H1 (cell line): ENCODE data around the gene OR4K1. TPM values are rescaled to one million over a fixed set of nuclear protein-coding genes. Genes with fewer than 3 reads are reported as not detected.

Experiments used
- CHD7 ChIP-seq: fragments of 300-600 bp; sonication (generic); IDR thresholded peaks from 2 replicates; pipeline ENCODE4 v1.7.1; 2012; ENCODE audit warnings: low read length, moderate library complexity, mild to moderate bottlenecking, inconsistent platforms; ENCODE audit not compliant: insufficient replicate concordance
- polyA plus RNA-seq, 7 experiments: library from polyadenylated mRNA; depleted of rRNA in 3 of 7; stranded (reverse) in 5 of 7; unstranded in 2 of 7; fragments of >200 nt in 5 of 7; fragments of 200-250 nt in 2 of 7; gene quantifications; 1 replicate in 5 of 7; 2 replicates in 1 of 7; 4 replicates in 1 of 7; pipeline versions ENCODE4 v1.2.1 to v1.2.3, GENCODE V29; 2011 to 2013; ENCODE audit warnings: missing spikeins in 2 of 7, mixed read lengths in 2 of 7
- total RNA-seq: library from RNA; stranded (reverse); fragmentation: NEBNext Ultra II Directional; extraction: Animal tissue kit (Norgen Biotek cat#: 25700); gene quantifications from 2 replicates; pipeline ENCODE4 v1.2.1, GENCODE V29; 2021

Gene OR4K1
- total and polyA plus RNA-seq, 2 of the 8 experiments (the other 6 are each of a cell fraction or from before 2014, with no cell fraction given), result not detected

DNA sequence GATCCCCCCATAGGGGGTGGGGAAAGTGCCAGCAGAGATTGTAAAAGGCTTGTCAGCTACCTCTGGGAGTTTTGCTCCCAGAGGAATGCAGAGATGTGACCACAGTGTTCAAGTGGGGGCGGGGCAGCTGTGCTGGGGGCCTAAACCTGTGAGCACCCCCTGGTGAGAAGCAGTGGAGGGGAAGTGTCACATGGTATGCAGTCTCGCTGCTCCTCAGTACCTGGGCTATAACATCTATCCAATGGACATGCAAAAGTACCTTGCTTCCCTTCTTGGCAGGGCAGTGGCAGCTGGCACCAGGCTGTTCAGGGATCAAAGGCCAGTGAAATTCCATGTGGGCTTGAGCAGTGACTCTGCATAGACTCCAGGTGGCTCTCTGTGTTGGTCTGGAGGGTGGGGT is 35.4 kb upstream of the OR4K1 start (continued):
- no peak for TF ChIP-seq CHD7
